GM19468 (cell line): Measurements from ENCODE around the gene SLC26A3.
A peak's percentile ranks its signal among the peaks of the same experiment; 100 is the strongest.

Experiments used
- ATAC-seq: cut with Tn5 transposase; IDR thresholded peaks from one replicate; pipeline ENCODE4 v1.9.1; 2021; ENCODE audit warnings: mild to moderate bottlenecking, moderate library complexity, moderate number of reproducible peaks; ENCODE audit not compliant: unreplicated experiment; ENCODE audit errors: extremely low read depth

The SLC26A3 gene

DNA sequence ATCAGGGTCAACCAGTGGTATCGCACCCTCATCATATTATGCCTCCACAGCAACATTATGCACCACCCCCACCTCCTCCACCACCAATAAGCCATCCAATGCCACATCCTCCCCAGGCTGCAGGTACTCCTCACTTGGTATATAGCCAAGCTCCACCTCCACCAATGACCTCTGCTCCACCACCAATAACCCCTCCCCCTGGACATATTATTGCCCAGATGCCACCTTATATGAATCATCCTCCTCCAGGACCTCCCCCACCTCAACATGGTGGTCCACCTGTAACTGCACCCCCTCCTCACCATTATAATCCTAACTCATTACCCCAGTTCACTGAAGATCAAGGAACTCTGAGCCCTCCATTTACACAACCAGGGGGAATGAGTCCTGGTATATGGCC, 44.4 kb downstream of the SLC26A3 start:
- no peak for ATAC-seq

DNA sequence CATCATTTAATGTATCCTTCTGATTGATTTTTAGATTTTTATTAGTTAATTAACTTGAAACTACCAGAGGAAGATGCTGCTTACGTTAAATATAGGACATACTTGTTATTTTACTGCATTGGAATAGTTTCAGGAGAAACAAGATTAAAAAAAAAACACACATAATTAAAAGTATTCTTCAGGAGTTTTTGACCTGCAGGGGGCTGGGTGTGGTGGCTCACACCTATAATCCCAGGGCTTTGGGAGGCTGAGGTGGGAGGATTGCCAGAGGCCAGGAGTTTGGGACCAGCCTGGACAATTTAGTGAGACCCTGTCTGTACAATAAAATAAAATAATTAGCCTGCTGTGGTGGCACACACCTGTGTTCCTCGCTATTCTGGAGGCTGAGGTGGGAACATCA, 48.4 kb downstream of the SLC26A3 start:
- no peak for ATAC-seq

DNA sequence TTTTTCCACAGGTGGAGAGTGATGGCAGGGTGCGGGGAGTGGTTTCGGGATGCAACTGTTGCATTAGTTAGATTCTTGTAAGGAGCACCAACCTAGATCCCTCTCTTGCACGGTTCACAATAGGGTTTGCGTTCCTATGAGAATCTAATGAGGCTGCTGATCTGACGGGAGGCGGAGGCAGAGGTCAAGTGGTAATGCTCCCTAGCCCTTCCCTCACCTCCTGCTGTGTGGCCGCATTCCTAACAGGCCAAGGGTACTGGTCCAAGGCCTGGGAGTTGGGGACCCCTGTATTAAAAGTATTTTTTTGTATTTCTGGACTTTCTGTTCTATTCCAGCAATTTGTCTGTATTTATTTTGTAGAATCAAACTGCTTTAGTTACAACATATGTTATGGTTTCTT, 51.9 kb downstream of the SLC26A3 start:
- ATAC-seq: no peak

DNA sequence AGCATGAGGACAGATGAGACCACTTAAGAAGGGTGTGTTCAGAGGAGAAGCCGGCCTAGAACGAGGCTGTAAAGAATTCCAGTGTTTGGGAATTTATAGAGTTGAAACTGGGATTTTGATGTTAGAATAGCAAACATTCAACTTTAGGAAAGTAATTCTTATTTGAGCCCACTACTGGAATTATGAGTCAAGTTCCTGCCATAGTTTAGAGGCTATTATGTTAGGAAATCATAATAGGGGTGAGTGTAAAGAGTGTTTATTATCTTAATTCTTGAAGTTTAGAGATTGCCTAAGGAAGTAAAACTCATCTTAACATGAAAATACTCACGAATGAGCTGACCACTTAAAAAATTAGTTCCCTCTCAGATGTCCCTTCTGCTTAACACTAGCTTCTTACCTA, 57.0 kb downstream of the SLC26A3 start:
- ATAC-seq: no peak

DNA sequence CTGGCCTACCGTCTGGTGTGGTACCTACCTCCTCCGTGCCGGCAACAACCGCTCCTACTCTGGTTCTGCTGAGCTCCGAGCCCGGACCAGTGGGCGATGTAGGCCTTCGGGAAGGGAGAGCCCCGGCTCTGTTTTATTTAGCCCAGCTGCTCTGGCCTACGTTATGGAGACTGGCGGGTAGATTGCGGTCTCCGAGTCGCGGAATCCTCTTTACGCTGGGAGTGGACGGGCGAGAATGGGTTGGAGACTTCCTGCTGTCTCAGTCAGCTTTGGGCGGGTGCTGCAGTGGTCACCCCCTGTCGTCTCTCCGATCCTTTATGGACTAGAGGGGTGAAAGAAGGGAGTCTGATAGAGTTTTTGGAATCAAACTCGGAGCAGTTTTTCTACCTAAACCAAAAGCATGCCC, 58.7 kb downstream of the SLC26A3 start:
- ATAC-seq: no peak

DNA sequence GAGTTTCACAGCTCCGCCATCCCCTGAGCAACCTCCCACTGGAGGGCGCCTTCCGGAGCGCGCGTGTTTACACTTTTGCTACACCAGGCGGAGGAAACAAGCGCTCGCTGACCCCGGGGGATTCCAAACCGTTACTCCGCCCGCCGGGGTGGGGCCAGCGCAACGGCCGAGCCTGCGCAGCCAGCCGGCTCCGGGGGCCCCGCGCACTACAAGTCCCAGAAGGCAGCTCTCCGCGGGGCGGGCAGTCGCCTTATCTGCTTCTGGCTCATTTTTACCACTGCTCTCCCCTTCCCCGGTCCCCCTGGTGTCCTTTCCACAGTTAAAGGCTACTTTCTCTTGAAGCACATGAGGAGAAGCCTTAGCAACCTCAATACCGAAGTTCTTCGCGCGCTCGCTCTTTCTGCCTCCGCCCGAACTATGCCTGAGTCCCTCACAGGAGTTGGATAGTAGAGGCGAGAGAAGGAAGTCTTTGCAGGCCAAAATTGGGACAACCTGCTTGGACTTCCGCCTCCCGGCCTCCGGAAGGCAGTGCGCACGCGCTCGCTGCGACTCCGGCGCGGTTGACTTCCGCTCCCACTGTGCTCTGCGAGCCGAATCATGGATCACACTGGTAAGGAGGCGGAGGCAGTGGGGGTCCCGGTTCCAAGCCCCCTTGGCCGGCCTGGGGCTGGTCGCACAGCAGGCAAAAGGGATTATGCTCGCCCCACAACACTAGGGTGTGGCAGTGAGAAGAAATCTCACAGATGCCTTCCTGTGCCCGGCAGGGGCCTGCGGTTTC, 59.3 kb downstream of the SLC26A3 start, which contains the start of gene CBLL1:
Gene CBLL1 (plus strand): TSS at position 576 of the 778 bp plus-strand sequence. CDS start 22 bp downstream, at position 598.
- ATAC-seq: peak; percentile 78

DNA sequence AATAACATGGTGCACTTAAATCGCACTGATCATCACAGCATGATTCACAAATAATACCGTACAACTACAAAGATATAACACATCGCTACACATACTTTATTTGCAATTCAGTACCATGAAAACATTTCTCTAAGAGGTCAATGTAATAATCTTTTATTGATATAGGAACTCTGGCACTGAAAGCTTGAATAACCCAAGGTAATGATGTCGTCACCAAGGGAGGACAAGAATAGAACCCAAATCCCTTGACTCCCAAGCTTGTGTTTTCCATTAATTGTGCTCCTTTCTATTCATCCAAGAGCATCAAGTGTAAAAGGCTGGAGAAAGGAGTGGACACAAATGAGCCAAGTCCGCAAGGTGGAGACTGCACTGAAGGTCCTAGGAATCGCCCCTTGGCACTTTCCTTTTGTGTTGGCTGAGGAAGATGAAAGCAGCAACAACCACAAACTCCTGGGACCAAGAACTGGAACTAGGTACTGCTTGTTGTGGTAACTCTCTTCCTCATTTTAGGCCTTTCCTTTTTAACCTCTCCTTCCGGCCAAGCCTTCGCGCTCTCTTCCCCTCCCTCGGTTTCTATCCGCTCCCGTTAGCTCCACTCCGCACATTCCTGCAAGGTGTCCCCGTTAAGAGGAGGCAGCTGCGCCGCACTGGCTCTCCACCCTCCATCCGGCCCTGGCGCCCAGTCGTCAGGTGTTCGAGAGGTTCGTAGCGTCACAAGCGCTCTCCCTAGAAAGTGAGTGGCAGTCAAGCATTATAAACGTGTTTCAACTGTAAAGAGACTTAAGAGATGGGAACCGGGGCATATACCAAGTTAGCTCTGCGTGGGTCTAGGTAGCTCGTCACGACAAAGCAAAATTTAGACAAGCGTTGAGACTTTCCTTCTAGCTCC, 60.1 kb downstream of the SLC26A3 start:
- peak; percentile 13 for ATAC-seq

GRCh38 chr7:107728276-107728675, 74.7 kb downstream of the SLC26A3 start:
- ATAC-seq: no peak

DNA sequence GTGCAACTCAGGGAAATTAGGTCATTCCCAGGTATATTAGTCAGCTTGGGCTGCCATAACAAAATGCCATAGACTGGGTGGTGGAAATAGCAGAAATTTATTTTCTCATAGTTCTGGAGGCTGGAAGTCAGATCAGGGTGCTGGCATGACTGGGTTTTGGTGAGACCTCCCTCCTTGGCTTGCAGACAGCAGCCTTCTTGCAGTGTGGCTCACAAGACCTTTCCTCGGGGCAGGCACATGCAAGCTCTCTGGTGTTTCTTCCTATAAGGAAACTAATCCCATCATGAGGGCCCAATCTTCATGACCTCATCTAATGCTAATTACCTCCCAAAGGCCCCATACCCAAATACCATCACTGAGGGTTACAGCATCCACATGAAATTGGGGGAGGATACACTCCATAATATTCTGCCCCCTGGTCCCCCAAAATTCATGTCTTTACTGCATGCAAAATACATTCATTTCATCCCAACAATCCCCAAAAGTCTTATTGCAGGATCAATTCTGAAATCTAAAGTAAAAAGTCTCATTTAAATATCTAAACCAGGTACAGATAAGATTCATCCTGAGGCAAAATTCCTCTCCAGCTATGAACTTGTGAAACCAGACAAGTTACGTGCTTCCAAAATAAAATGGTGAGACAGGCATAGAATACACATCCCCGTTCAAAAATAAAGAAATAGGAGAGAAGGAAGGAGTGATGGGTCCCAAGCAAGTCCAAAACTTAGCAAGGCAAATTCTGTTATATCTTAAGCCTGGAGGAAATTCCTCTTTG, 76.5 kb downstream of the SLC26A3 start:
- ATAC-seq: no peak

DNA sequence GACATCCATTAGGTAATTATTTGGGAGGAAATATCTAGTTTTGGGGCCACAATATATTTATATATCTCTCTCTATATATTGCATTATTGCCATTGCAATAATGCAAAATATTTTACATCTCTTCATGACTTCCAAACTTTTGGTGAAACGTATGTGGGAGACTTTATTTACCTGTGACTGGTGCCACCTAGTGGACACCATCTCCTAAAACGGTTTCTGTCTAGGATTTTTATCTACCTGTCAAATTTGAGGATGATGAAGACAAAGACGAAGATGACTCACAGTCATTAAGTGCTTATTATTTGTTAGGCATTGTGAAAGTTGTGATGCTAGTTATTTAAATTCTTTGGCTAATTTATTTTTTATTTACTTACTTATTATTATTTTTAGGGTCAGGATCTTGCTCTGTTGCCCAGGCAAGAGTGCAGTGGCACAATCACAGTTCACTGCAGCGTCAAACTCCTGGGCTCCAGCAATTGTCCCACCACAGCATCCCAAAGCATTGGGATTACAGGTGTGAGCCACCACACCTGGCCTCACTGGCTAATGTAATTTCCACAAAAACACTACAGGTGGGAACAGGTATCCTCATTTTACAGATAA, 77.8 kb downstream of the SLC26A3 start:
- no peak for ATAC-seq

- ATAC-seq: no peak
These were observed 79.8 kb downstream of the SLC26A3 start for GRCh38 chr7:107723255-107723654.

DNA sequence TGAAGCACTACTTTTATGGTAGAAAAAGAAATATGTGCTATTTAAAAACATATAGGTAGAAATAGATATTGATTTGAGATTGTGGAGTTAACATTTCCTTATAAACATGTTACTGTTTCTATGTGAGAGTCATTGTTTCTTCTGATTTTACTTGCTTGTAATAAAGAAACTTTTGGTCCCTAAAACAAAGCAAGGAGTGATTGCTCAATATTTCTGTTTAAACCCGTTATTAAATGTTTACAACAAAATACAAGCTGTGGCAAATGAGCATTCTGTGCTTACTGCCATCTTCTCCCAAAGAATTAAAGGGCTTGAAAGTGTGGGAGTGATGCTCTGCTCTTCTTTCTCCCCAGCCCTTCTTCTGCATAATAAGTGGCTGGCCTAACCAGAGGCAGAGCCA, 81.7 kb downstream of the SLC26A3 start:
- no peak for ATAC-seq

DNA sequence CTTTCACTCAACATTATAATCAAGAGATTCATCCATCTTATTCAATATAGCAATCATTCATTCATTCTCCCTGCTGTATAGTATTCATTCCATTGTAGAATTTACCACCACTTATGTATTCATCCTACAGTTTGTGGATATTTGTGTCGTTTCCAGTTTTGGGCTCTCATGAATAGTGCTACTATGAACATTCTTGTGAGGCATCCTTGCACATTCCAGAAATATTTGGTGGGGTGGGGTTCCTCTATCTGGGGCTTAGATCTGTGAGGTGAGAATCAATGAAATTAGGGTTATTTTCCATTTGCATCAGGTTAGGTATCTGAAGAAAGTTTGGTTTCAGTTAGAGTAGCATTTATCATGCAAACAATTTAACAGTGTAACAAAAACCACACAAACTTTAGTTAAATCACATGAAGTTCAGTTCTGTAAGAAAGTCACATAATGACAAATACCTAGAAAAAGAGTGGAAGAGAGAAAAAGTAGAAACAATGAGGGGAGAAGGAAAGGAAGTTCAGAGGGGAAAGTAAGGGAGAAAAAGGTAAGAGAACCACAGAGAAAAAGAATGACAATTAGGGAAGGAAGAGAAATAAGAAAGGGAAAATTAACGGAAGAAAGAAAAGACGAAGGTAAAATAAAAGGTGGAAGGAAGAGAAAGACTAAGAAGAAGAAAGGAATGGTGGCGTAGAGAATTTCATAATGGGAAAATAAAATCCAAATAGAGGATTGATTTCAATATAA, 84.4 kb downstream of the SLC26A3 start:
- ATAC-seq: no peak

DNA sequence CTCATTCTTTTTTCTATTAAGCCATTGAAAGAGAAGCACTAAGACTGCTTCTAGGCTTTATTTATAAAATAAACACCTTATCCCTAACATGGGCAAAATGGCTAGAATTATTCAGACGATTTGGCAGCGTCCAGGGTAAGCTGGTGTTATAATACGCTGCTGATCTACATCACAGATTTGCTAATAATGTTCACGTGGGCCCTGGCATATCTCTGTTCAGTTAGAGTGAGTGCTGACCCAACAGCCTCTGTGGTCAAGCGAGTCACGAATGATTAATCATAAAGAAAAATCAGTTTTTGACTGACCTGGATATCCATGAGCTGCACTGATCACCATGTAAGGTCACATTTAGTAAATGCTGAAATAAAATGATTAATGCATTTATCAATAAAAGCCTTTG, 87.5 kb downstream of the SLC26A3 start:
- ATAC-seq: no peak
